Measurements from ENCODE around the gene PRPF39.
"Not testable (repeated sequence)": the region's sequence is repeated elsewhere in the genome, so short reads cannot be mapped to it uniquely, and the experiment has no call there.

DNA sequence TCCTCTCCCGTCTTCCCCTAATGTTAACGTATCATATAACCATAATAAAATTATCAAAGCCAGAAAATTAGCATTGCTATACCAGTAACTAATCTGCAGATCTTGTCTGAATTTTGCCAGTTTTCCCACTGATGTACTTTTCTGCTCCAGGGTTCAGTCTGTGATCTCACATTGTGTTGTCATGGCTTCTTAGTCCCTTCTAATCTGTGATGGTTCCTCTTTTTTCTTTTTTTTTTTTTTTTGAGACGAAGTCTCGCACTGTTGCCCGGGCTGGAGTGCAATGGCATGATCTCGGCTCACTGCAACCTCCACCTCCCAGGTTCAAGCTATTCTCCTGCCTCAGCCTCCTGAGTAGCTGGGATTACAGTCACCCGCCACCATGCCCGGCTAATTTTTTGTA lies 58.2 kb downstream of the PRPF39 start:
- not testable (repeated sequence) for TF ChIP-seq ZNF23 (tag by site-specific recombination; IDR thresholded peaks at IDR 0.05; ENCODE audit: borderline replicate concordance); CTCF (tag by site-specific recombination; IDR thresholded peaks at IDR 0.05)

Measured in HEK293 (cell line).